NOMO-1 treated with DMSO at 0.1 percent for 48 hours (cell line): ENCODE results near the gene FCAR.
"Not testable (repeated sequence)": the region's sequence is repeated elsewhere in the genome, so short reads cannot be mapped to it uniquely, and the experiment has no call there.

ENCODE experiments used
- DNase-seq: peaks from one replicate; lab custom pipeline; 2025; ENCODE audit not compliant: unreplicated experiment; lab: John Stamatoyannopoulos, UW

Gene FCAR

GRCh38 chr19:54893406-54893805, 19.4 kb downstream of the FCAR start:
- DNase-seq, result no peak

- DNase-seq, result not testable (repeated sequence)
Measured at GRCh38 chr19:54894106-54894505, 20.1 kb downstream of the FCAR start.

- DNase-seq, result no peak
Measured at GRCh38 chr19:54896036-54896435, 22.0 kb downstream of the FCAR start.

GRCh38 chr19:54898685-54899084, 24.6 kb downstream of the FCAR start:
- not testable (repeated sequence) for DNase-seq

- DNase-seq, result not testable (repeated sequence)
Measured at GRCh38 chr19:54899646-54900045, 25.6 kb downstream of the FCAR start.

- peak; percentile 88 for DNase-seq
Measured at GRCh38 chr19:54901153-54901552, 27.1 kb downstream of the FCAR start.

- no peak for DNase-seq
Measured at GRCh38 chr19:54902061-54902460, 28.0 kb downstream of the FCAR start.

- DNase-seq, result no peak
Measured at GRCh38 chr19:54903303-54903702, 29.3 kb downstream of the FCAR start.

- DNase-seq, result not testable (repeated sequence)
Measured at GRCh38 chr19:54904261-54904660, 30.2 kb downstream of the FCAR start.

GRCh38 chr19:54905421-54905802, 31.4 kb downstream of the FCAR start:
- DNase-seq, result no peak

- DNase-seq, result peak; percentile 19
Measured at GRCh38 chr19:54905803-54906511, 31.9 kb downstream of the FCAR start, which contains the start of gene NCR1. NCR1 (plus strand) TSS chr19:54906148; CDS start chr19:54906188, 40 bp downstream.

GRCh38 chr19:54906819-54907218, 32.8 kb downstream of the FCAR start:
- no peak for DNase-seq

GRCh38 chr19:54907899-54908298, 33.9 kb downstream of the FCAR start:
- DNase-seq, result not testable (repeated sequence)

GRCh38 chr19:54916822-54917221, 42.8 kb downstream of the FCAR start:
- peak; percentile 86 for DNase-seq

- DNase-seq, result no peak
Measured at GRCh38 chr19:54918499-54918898, 44.5 kb downstream of the FCAR start.

GRCh38 chr19:54919646-54920563, 45.9 kb downstream of the FCAR start:
- DNase-seq, result not testable (repeated sequence)

- DNase-seq, result no peak
Measured at GRCh38 chr19:54921082-54921481, 47.0 kb downstream of the FCAR start.

GRCh38 chr19:54923276-54923675, 49.2 kb downstream of the FCAR start:
- no peak for DNase-seq

GRCh38 chr19:54928299-54928698, 54.3 kb downstream of the FCAR start:
- DNase-seq, result peak; percentile 40

- DNase-seq, result peak; percentile 88
Measured at GRCh38 chr19:54937926-54938325, 63.9 kb downstream of the FCAR start.

- DNase-seq, result no peak
Measured at GRCh38 chr19:54938906-54939305, 64.9 kb downstream of the FCAR start.

GRCh38 chr19:54939538-54939937, 65.5 kb downstream of the FCAR start:
- DNase-seq, result not testable (repeated sequence)
